ENCODE measurements around the gene CYB561D1.

CYB561D1 gene

GRCh38 chr1:109527846-109528695 is 34.2 kb downstream of the CYB561D1 start:
- in situ Hi-C loops (cut with MboI; ENCODE audit: low sequenced_read_pairs) = no loop called here

- in situ Hi-C loops (cut with MboI; ENCODE audit: low sequenced_read_pairs) = no loop called here
Measured at GRCh38 chr1:109528712-109529111, 34.8 kb downstream of the CYB561D1 start.

GRCh38 chr1:109529881-109530456 is 36.1 kb downstream of the CYB561D1 start:
- in situ Hi-C loops (cut with MboI; ENCODE audit: low sequenced_read_pairs) = loop anchor here (5.0 to 10.0 kb wide), 2 partner anchors 33 to 265 kb away; no protein-coding TSS in a partner anchor

GRCh38 chr1:109530457-109531087 is 36.7 kb downstream of the CYB561D1 start:
- in situ Hi-C loops (cut with MboI; ENCODE audit: low sequenced_read_pairs) = loop anchor here (5.0 to 10.0 kb wide), 2 partner anchors 33 to 266 kb away; no protein-coding TSS in a partner anchor

- in situ Hi-C loops (cut with MboI; ENCODE audit: low sequenced_read_pairs) = loop anchor here (5.0 to 10.0 kb wide), 2 partner anchors 34 to 267 kb away; no protein-coding TSS in a partner anchor
Measured at GRCh38 chr1:109531380-109531779, 37.5 kb downstream of the CYB561D1 start.

GRCh38 chr1:109531826-109532364 is 38.0 kb downstream of the CYB561D1 start:
- in situ Hi-C loops (cut with MboI; ENCODE audit: low sequenced_read_pairs) = loop anchor here (5.0 to 10.0 kb wide), 2 partner anchors 35 to 267 kb away; no protein-coding TSS in a partner anchor

- in situ Hi-C loops (cut with MboI; ENCODE audit: low sequenced_read_pairs) = loop anchor here (5.0 to 10.0 kb wide), 2 partner anchors 35 to 268 kb away; no protein-coding TSS in a partner anchor
Measured at GRCh38 chr1:109532365-109533136, 38.7 kb downstream of the CYB561D1 start.

GRCh38 chr1:109534307-109534858 is 40.5 kb downstream of the CYB561D1 start:
- in situ Hi-C loops (cut with MboI; ENCODE audit: low sequenced_read_pairs) = loop anchor here (5.0 to 10.0 kb wide), 2 partner anchors 37 to 270 kb away; no protein-coding TSS in a partner anchor

GRCh38 chr1:109535481-109535880 is 41.6 kb downstream of the CYB561D1 start:
- in situ Hi-C loops (cut with MboI; ENCODE audit: low sequenced_read_pairs) = loop anchor here (10.0 kb wide), 1 partner anchor 271 kb away; no protein-coding TSS in a partner anchor

- in situ Hi-C loops (cut with MboI; ENCODE audit: low sequenced_read_pairs) = loop anchor here (10.0 kb wide), 1 partner anchor 271 kb away; no protein-coding TSS in a partner anchor
Measured at GRCh38 chr1:109535971-109536491, 42.1 kb downstream of the CYB561D1 start.

- in situ Hi-C loops (cut with MboI; ENCODE audit: low sequenced_read_pairs) = loop anchor here (10.0 kb wide), 1 partner anchor 273 kb away; no protein-coding TSS in a partner anchor
Measured at GRCh38 chr1:109537450-109538178, 43.7 kb downstream of the CYB561D1 start.

- in situ Hi-C loops (cut with MboI; ENCODE audit: low sequenced_read_pairs) = loop anchor here (10.0 kb wide), 1 partner anchor 274 kb away; no protein-coding TSS in a partner anchor
Measured at GRCh38 chr1:109538827-109539555, 45.1 kb downstream of the CYB561D1 start.

- in situ Hi-C loops (cut with MboI; ENCODE audit: low sequenced_read_pairs) = loop anchor here (5.0 to 10.0 kb wide), 4 partner anchors 85 to 445 kb away; partner anchors contain the start of gene AHCYL1
Measured at GRCh38 chr1:109539676-109540075, 45.8 kb downstream of the CYB561D1 start, which contains the start of gene GPR61. GPR61 (plus strand) TSS chr1:109539872; CDS start chr1:109543023, 3,151 bp downstream.

- in situ Hi-C loops (cut with MboI; ENCODE audit: low sequenced_read_pairs) = loop anchor here (5.0 to 10.0 kb wide), 3 partner anchors 84 to 444 kb away; partner anchors contain the start of gene AHCYL1
Measured at GRCh38 chr1:109541102-109541501, 47.2 kb downstream of the CYB561D1 start.

GRCh38 chr1:109542657-109543056 is 48.8 kb downstream of the CYB561D1 start:
- in situ Hi-C loops (cut with MboI; ENCODE audit: low sequenced_read_pairs) = loop anchor here (5.0 to 10.0 kb wide), 3 partner anchors 82 to 442 kb away; partner anchors contain the start of gene AHCYL1

- in situ Hi-C loops (cut with MboI; ENCODE audit: low sequenced_read_pairs) = loop anchor here (5.0 to 10.0 kb wide), 3 partner anchors 81 to 441 kb away; partner anchors contain the start of gene AHCYL1
Measured at GRCh38 chr1:109543283-109543987, 49.5 kb downstream of the CYB561D1 start.
